Spleen (tissue), 11 donors: ENCODE results near the gene SHOX. TPM values are rescaled to one million over a fixed set of nuclear protein-coding genes. Genes with fewer than 3 reads are reported as not detected.
A peak's percentile ranks its signal among the peaks of the same experiment; 100 is the strongest.

Experiments
- DNase-seq: peaks from one replicate; pipeline ENCODE4 v3.0.0-alpha.2; 2020
- H3K27ac ChIP-seq, 8 donors: fragments of 200-600 bp; sonication (generic) in 7 of 8; 1 replicate in 4 of 8; 2 replicates in 4 of 8; pipeline versions ENCODE4 v1.5.0 to v1.8.0; 2016 to 2021; ENCODE audit warnings: inconsistent platforms in 4 of 8, mild to moderate bottlenecking in 4 of 8, moderate library complexity in 1 of 8
- H3K27me3 ChIP-seq, 7 donors: fragments of 200-600 bp; sonication (generic) in 6 of 7; replicated peaks in 1 of 7; 1 replicate in 4 of 7; 2 replicates in 3 of 7; pipeline versions ENCODE4 v1.5.0 to v1.8.0; 2016 to 2021; ENCODE audit warnings: inconsistent platforms in 3 of 7, mild to moderate bottlenecking in 1 of 7
- H3K36me3 ChIP-seq, 6 donors: fragments of 200-600 bp; sonication (generic) in 5 of 6; 1 replicate in 4 of 6; 2 replicates in 2 of 6; pipeline versions ENCODE4 v1.5.0 to v1.8.0; 2016 to 2021; ENCODE audit warnings: inconsistent platforms in 2 of 6
- H3K4me1 ChIP-seq, 6 donors: fragments of 200-600 bp; sonication (generic) in 5 of 6; 1 replicate in 3 of 6; 2 replicates in 3 of 6; pipeline versions ENCODE4 v1.5.0 to v1.8.0; 2016 to 2021; ENCODE audit warnings: inconsistent platforms in 3 of 6
- H3K4me3 ChIP-seq, 8 donors: fragments of 200-600 bp; sonication (generic) in 7 of 8; 1 replicate in 4 of 8; 2 replicates in 4 of 8; pipeline versions ENCODE4 v1.5.0 to v1.8.0; 2016 to 2021; ENCODE audit warnings: inconsistent platforms in 4 of 8, mild to moderate bottlenecking in 4 of 8, moderate library complexity in 2 of 8
- H3K9me3 ChIP-seq, 8 donors: fragments of 200-600 bp; sonication (generic) in 7 of 8; 1 replicate in 4 of 8; 2 replicates in 4 of 8; pipeline versions ENCODE4 v1.5.0 to v1.8.0; 2016 to 2021; ENCODE audit warnings: inconsistent platforms in 4 of 8
- CTCF ChIP-seq, 11 experiments: fragments of 200-600 bp in 7 of 11; fragments of 450-650 bp in 4 of 11; sonication (generic) in 4 of 11; IDR thresholded peaks in 8 of 11; conservative IDR thresholded peaks in 3 of 11; 1 replicate in 7 of 11; 2 replicates in 4 of 11; pipeline versions ENCODE4 v1.4.0 to v1.8.0; 2016 to 2021; ENCODE audit warnings: antibody characterized with exemption in 11 of 11, inconsistent platforms in 4 of 11, mild to moderate bottlenecking in 1 of 11
- POLR2A ChIP-seq, 3 donors: fragments of 450-650 bp; IDR thresholded peaks; one replicate each; pipeline ENCODE4 v1.5.1; 2017; ENCODE audit warnings: antibody characterized with exemption in 3 of 3, mild to moderate bottlenecking in 1 of 3
- POLR2AphosphoS5 ChIP-seq, 3 donors: sonication (generic); formaldehyde crosslinking; IDR thresholded peaks; one replicate each; pipeline ENCODE4 v1.5.1; 2017; ENCODE audit warnings: antibody characterized with exemption in 3 of 3
- WGBS, 5 donors: extraction: QIAGEN DNeasy Blood & Tissue Kit in 3 of 5; methylation state at CpG; one replicate each; pipeline versions ENCODE4 v1.1.5 to v1.1.7; 2013 to 2018; 5-methylcytosine and 5-hydroxymethylcytosine counted together
- intact Hi-C: fragments of 100-400 bp; cut with DNase I; formaldehyde crosslinking; loops from one replicate; pipeline ENCODE4 v1.15.0; 2023; ENCODE audit warnings: low total_unique reads
- polyA plus RNA-seq, 3 donors: library from polyadenylated mRNA; stranded (reverse); fragments of 200-250 nt; gene quantifications; one replicate each; pipeline ENCODE4 v1.2.1, GENCODE V29; 2013
- total RNA-seq, 7 donors: library from RNA; depleted of rRNA in 3 of 7; stranded (reverse); fragments of >200 nt in 3 of 7; fragmentation: NEBNext Ultra II Directional in 4 of 7; extraction: Animal tissue kit (Norgen Biotek cat#: 25700) in 4 of 7; gene quantifications; one replicate each; pipeline versions ENCODE4 v1.1.0 to v1.2.1, GENCODE V29; 2016 to 2021
- donor health status: healthy with polysubstance abuse.
- donor health status: DM: no; HTN: no; CAD: no; lungs with moderate emphysema.
- donor health status: DM: no; HTN: no; CAD: no.
- donor health status: Bipolar disorder and iron deficiency.
- donor health status: healthy.
- donor health status: DM: no; HTN: no; CAD: no.
- donor health status: DM: yes; HTN: yes; CAD: no.

SHOX gene
- total and polyA plus RNA-seq, 10 donors: not detected

DNA sequence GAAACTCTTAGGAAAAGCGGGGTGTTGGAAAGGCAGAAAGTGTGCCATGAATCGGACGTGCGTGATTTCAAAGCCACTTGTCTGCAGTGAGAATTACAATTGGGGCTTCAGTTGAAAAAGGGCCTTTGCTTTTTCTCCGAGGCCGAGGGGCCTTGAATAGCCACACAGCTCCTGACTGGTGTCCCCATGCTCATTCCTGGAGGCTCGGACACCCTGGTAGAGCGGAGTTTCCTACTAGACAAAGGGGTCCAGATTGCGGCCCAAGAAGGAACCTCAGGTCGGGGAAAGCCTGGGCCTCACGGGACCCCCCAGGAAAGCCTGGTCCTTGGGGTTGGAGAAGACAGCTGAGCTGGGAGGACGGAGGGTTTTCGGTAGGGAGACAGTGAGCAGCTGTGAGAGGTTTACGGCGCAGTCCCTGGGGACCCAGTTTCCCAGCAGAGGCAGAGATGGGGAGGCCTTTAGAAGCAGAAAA, 3.0 kb upstream of the SHOX start:
- H3K36me3 ChIP-seq: no peaks in the 10 kb centered on the region
- no peak for TF ChIP-seq CTCF (IDR thresholded peaks at IDR 0.05 in 8 of 11, conservative IDR thresholded peaks at IDR 0.05 in 3 of 11)
- no peak for TF ChIP-seq POLR2A (IDR thresholded peaks at IDR 0.05)
- H3K4me3 ChIP-seq: no peak overlapping the region
- H3K27ac ChIP-seq: no peak overlapping the region
- peaks cover 0 to 22% (median 7%) of the 10 kb centered on the region in 6 donors for H3K4me1 ChIP-seq
- 7 to 15% (median 10%) methylated on average over 15 of the region's 15 CpGs for WGBS, 5 donors
- H3K9me3 ChIP-seq: no peaks in the 10 kb centered on the region
- DNase-seq: peak; percentile 34
- intact Hi-C loops: no loop called here
- H3K27me3 ChIP-seq: peaks cover 0 to 77% (median 46%) of the 10 kb centered on the region in 7 donors

DNA sequence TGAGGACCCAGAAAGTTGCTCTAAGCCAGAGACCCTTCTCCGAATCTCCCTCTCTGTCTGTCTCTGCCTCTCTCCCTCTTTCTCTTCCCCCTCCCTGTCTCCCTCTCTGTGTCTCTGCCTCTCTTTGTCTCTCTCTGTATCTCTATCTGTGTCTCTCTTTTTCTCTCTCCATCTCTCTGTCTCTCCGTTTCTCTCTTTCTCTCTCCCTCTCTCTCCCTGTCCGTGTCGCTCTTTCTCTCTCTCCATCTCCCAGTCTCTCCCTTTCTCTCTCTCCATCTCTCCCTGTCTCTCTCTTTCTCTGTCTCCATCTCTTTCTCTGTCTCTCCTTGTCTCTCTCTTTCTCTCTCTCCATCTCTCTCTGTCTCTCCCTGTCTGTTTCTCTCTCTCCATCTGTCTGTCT, 2.6 kb upstream of the SHOX start:
- no peaks in the 10 kb centered on the region for H3K36me3 ChIP-seq
- TF ChIP-seq POLR2A (IDR thresholded peaks at IDR 0.05): no peak
- TF ChIP-seq CTCF (IDR thresholded peaks at IDR 0.05 in 8 of 11, conservative IDR thresholded peaks at IDR 0.05 in 3 of 11): no peak
- TF ChIP-seq POLR2AphosphoS5 (IDR thresholded peaks at IDR 0.05): no peak
- peaks cover 0 to 22% (median 7%) of the 10 kb centered on the region in 6 donors for H3K4me1 ChIP-seq
- H3K4me3 ChIP-seq: no peak overlapping the region
- H3K27ac ChIP-seq: no peak overlapping the region
- DNase-seq: no peak
- intact Hi-C loops: no loop called here
- peaks cover 0 to 82% (median 50%) of the 10 kb centered on the region in 7 donors for H3K27me3 ChIP-seq
- H3K9me3 ChIP-seq: no peaks in the 10 kb centered on the region
- 8 to 12% (median 10%) methylated on average over 4 of the region's 4 CpGs for WGBS, 5 donors

DNA sequence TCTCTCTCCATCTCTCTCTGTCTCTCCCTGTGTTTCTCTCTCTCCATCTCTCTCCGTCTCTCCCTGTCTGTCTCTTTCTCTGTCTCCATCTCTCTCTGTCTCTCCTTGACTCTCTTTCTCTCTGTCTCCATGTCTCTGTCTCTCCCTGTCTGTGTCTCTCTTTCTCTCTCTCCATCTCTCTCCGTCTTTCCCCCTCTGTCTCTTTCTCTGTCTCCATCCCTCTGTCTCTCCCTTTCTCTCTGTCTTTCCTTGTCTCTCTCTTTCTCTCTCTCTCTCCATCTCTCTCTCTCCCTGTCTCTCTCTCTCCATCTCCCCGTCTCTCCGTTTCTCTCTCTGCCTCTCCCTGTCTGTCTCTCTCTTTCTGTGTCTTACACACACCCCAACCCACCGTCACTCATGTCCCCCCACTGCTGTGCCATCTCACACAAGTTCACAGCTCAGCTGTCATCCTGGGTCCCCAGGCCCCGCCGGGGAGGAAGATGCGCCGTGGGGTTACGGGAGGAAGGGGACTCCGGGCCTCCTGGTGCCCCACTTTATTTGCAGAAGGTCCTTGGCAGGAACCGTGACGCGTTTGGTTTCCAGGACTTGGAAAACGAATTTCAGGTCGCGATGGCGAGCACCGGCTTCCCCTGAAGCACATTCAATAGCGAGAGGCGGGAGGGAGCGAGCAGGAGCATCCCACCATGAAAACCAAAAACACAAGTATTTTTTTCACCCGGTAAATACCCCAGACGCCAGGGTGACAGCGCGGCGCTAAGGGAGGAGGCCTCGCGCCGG, 1.2 kb upstream of the SHOX start:
- DNase-seq: peak; percentile 18
- no peak for TF ChIP-seq CTCF (IDR thresholded peaks at IDR 0.05 in 8 of 11, conservative IDR thresholded peaks at IDR 0.05 in 3 of 11)
- TF ChIP-seq POLR2A (IDR thresholded peaks at IDR 0.05): no peak
- no peak for TF ChIP-seq POLR2AphosphoS5 (IDR thresholded peaks at IDR 0.05)
- 5 to 15% (median 8%) methylated on average over 20 to 30 of the region's 30 CpGs for WGBS, 5 donors
- Histone ChIP-seq H3K4me3 (no peak overlapping the region), H3K27me3 (peaks cover 0 to 83% (median 54%) of the 10 kb centered on the region in 7 donors), H3K36me3 (no peaks in the 10 kb centered on the region), H3K4me1 (peaks cover 0 to 10% (median under 1%) of the 10 kb centered on the region in 6 donors), H3K27ac (no peak overlapping the region), H3K9me3 (no peaks in the 10 kb centered on the region)
- intact Hi-C loops: no loop called here

GRCh38 chrX:630007-630611, 482 bp upstream of the SHOX start:
- WGBS, 5 donors: 5 to 11% (median 8%) methylated on average over 42 to 62 of the region's 62 CpGs
- no peak overlapping the region for H3K27ac ChIP-seq
- H3K4me3 ChIP-seq: no peak overlapping the region
- peaks cover 3 to 85% (median 61%) of the 10 kb centered on the region in 7 donors for H3K27me3 ChIP-seq
- H3K9me3 ChIP-seq: no peaks in the 10 kb centered on the region
- no peak for TF ChIP-seq CTCF (IDR thresholded peaks at IDR 0.05 in 8 of 11, conservative IDR thresholded peaks at IDR 0.05 in 3 of 11)
- no peak for TF ChIP-seq POLR2AphosphoS5 (IDR thresholded peaks at IDR 0.05)
- no peak for TF ChIP-seq POLR2A (IDR thresholded peaks at IDR 0.05)
- peaks cover 0 to 8% (median 0%) of the 10 kb centered on the region in 6 donors for H3K4me1 ChIP-seq
- DNase-seq: peak; percentile 38
- H3K36me3 ChIP-seq: no peaks in the 10 kb centered on the region
- intact Hi-C loops: no loop called here
